Endothelial cell of umbilical vein (primary cell): ENCODE measurements around the gene ANKRD13D. TPM values are rescaled to one million over a fixed set of nuclear protein-coding genes. Genes with fewer than 3 reads are reported as not detected.

Source experiments
- BruUV-seq: library from RNA; stranded (reverse); fragments of 400-500 nt; replicated peaks from 2 replicates; lab custom pipeline; 2021; lab: Mats Ljungman, UMichigan
- CTCF ChIA-PET: fragments of 300-600, 350-600 bp; sonication (Branson Sonifier 250); formaldehyde crosslinking; loops from one replicate; lab custom pipeline; 2021; ENCODE audit warnings: antibody characterized with exemption, inconsistent platforms; lab: Charles Lee
- POLR2A ChIA-PET: fragments of 300-600, 350-600 bp; sonication (Branson Sonifier 250); formaldehyde crosslinking; loops from one replicate; lab custom pipeline; 2021; ENCODE audit warnings: antibody characterized with exemption, inconsistent platforms; lab: Charles Lee
- DNase-seq: peaks from one replicate; pipeline ENCODE4 v3.0.0-alpha.2; 2011; ENCODE audit warnings: low read depth, low spot score
- FAIRE-seq: peaks from 2 replicates; lab custom pipeline; 2011; peaks lifted over from hg19 to GRCh38; lab: Jason Lieb, UNC
- H2AFZ ChIP-seq: 2 replicates; pipeline ENCODE4 v1.6.0; 2012; ENCODE audit warnings: low read depth, low read length, control low read depth, inconsistent platforms
- H3K27ac ChIP-seq: 2 replicates; pipeline ENCODE4 v1.5.1; 2011; ENCODE audit warnings: low read depth, mild to moderate bottlenecking, control low read depth, low read length, moderate library complexity; ENCODE audit not compliant: insufficient read depth
- H3K27me3 ChIP-seq, 2 experiments: 2 replicates each; pipeline versions ENCODE4 v1.6.0 to v1.6.1; 2011; ENCODE audit warnings: low read length in 2 of 2, mixed read lengths in 1 of 2; ENCODE audit not compliant: control insufficient read depth in 2 of 2, insufficient read depth in 2 of 2
- H3K36me3 ChIP-seq, 2 experiments: 2 replicates in 1 of 2; 3 replicates in 1 of 2; pipeline ENCODE4 v1.5.1; 2011; ENCODE audit warnings: low read length in 2 of 2, mild to moderate bottlenecking in 1 of 2, moderate library complexity in 1 of 2; ENCODE audit not compliant: control insufficient read depth in 2 of 2, insufficient read depth in 2 of 2; ENCODE audit errors: extremely low read depth in 1 of 2
- H3K4me1 ChIP-seq: 3 replicates; pipeline ENCODE4 v1.5.1; 2011; ENCODE audit warnings: mild to moderate bottlenecking, low read length; ENCODE audit not compliant: control insufficient read depth, insufficient read depth; ENCODE audit errors: extremely low read depth
- H3K4me2 ChIP-seq: 2 replicates; pipeline ENCODE4 v1.6.1; 2011; ENCODE audit warnings: low read length, control low read depth, mixed read lengths; ENCODE audit not compliant: insufficient read depth
- H3K4me3 ChIP-seq, 3 experiments: fragments of 200-600 bp in 1 of 3; sonication (generic), shearing (Covaris generic) in 1 of 3; replicated peaks in 1 of 3; 2 replicates each; pipeline ENCODE4 v1.5.1; 2011 to 2016; ENCODE audit warnings: control low read depth in 3 of 3, low read length in 3 of 3, mild to moderate bottlenecking in 2 of 3, inconsistent platforms in 1 of 3, low read depth in 1 of 3, moderate library complexity in 1 of 3; ENCODE audit not compliant: insufficient read depth in 1 of 3
- H3K79me2 ChIP-seq: 2 replicates; pipeline ENCODE4 v1.6.0; 2012; ENCODE audit warnings: low read length, inconsistent platforms; ENCODE audit not compliant: control insufficient read depth, insufficient read depth
- H3K9ac ChIP-seq: replicated peaks from 2 replicates; pipeline ENCODE3; 2011; ENCODE audit warnings: low read length, control low read depth; ENCODE audit not compliant: insufficient read depth; ENCODE audit errors: extremely low read depth
- H3K9me1 ChIP-seq: replicated peaks from 3 replicates; pipeline ENCODE4 v1.6.0; 2011; ENCODE audit warnings: mild to moderate bottlenecking, low read length; ENCODE audit not compliant: control insufficient read depth, insufficient read depth; ENCODE audit errors: extremely low read depth
- H3K9me3 ChIP-seq: replicated peaks from 2 replicates; pipeline ENCODE4 v1.5.1; 2012; ENCODE audit warnings: low read length, inconsistent platforms; ENCODE audit not compliant: control insufficient read depth, insufficient read depth
- H4K20me1 ChIP-seq: replicated peaks from 2 replicates; pipeline ENCODE3; 2011; ENCODE audit warnings: mild to moderate bottlenecking, low read length; ENCODE audit not compliant: control insufficient read depth, insufficient read depth; ENCODE audit errors: extremely low read depth
- CTCF ChIP-seq, 2 donors: IDR thresholded peaks; 1 replicate in 1 of 2; 2 replicates in 1 of 2; pipeline ENCODE4 v1.5.1; 2011; ENCODE audit warnings: low read length in 2 of 2, mild to moderate bottlenecking in 2 of 2, moderate library complexity in 2 of 2, control low read depth in 1 of 2, inconsistent platforms in 1 of 2, low read depth in 1 of 2; ENCODE audit not compliant: insufficient read depth in 1 of 2; ENCODE audit errors: extremely low read depth in 1 of 2
- EZH2 ChIP-seq: IDR thresholded peaks from 2 replicates; pipeline ENCODE4 v1.6.1; 2012; ENCODE audit warnings: borderline replicate concordance, low read depth, mild to moderate bottlenecking, moderate library complexity, low read length, inconsistent platforms; ENCODE audit not compliant: severe bottlenecking
- FOS ChIP-seq: IDR thresholded peaks from 2 replicates; pipeline ENCODE4 v1.6.1; 2011; ENCODE audit warnings: mild to moderate bottlenecking, low read length, moderate library complexity, borderline replicate concordance; ENCODE audit not compliant: insufficient read depth
- GATA2 ChIP-seq: IDR thresholded peaks from 2 replicates; pipeline ENCODE4 v1.7.0; 2011; ENCODE audit warnings: low read depth, mild to moderate bottlenecking, moderate library complexity, mixed read lengths, low read length; ENCODE audit not compliant: insufficient read length, insufficient read depth
- JUN ChIP-seq: IDR thresholded peaks from 2 replicates; pipeline ENCODE4 v1.6.1; 2011; ENCODE audit warnings: borderline replicate concordance, low read depth; ENCODE audit not compliant: insufficient read length, insufficient read depth
- MYC ChIP-seq: IDR thresholded peaks from one replicate; pipeline ENCODE4 v1.6.1; 2011; ENCODE audit warnings: mild to moderate bottlenecking, low read depth, low read length
- POLR2A ChIP-seq: IDR thresholded peaks from 2 replicates; pipeline ENCODE4 v1.6.1; 2012; ENCODE audit warnings: low read depth, mild to moderate bottlenecking, control low read depth, low read length
- POLR2AphosphoS5 ChIP-seq: IDR thresholded peaks from 2 replicates; pipeline ENCODE4 v1.6.1; 2012; ENCODE audit warnings: low read depth, mild to moderate bottlenecking, control low read depth, low read length, moderate library complexity; ENCODE audit not compliant: insufficient read depth
- dilution Hi-C: fragments of 300-500 bp; cut with MboI; formaldehyde crosslinking; loops from one replicate; pipeline ENCODE4 v1.15.0; 2019; ENCODE audit warnings: low sequenced_read_pairs; ENCODE audit not compliant: extremely low pct_ligation_motif_present
- intact Hi-C: fragments of 100-400 bp; cut with micrococcal nuclease; formaldehyde crosslinking; loops from one replicate; pipeline ENCODE4 v1.10.0; 2022
- polyA plus RNA-seq, 4 experiments: library from polyadenylated mRNA; depleted of rRNA in 3 of 4; stranded (reverse) in 3 of 4; unstranded in 1 of 4; fragments of >200 nt; gene quantifications; 2 replicates each; pipeline versions ENCODE4 v1.2.1 to v1.2.3, GENCODE V29; 2011 to 2012; ENCODE audit warnings: missing spikeins in 1 of 4
- total RNA-seq: library from RNA; stranded (reverse); gene quantifications from 2 replicates; pipeline ENCODE4 v1.2.3, GENCODE V29; 2021
- TF ChIP-seq, protein P1 (sequence below): IDR thresholded peaks from 2 replicates; pipeline ENCODE4 v1.6.1; 2011; ENCODE audit not compliant: insufficient read depth, insufficient read length

Gene ANKRD13D
- total and polyA plus RNA-seq, 2 donors (not counting 3 experiments of a cell fraction or from before 2014, with no cell fraction given) = 43.5 to 57.5 TPM

GRCh38 chr11:67344264-67344663 lies 55.2 kb downstream of the ANKRD13D start:
- DNase-seq (no peak), FAIRE-seq (no peak)
- Histone ChIP-seq H3K9ac (no peak overlapping the region), H3K36me3 (no peaks in the 10 kb centered on the region), H3K4me2 (no peak overlapping the region), H4K20me1 (no peaks in the 10 kb centered on the region), H3K27me3 (no peaks in the 10 kb centered on the region), H3K9me3 (no peaks in the 10 kb centered on the region), H2AFZ (no peak overlapping the region), H3K4me1 (peaks cover 7% of the 10 kb centered on the region), H3K79me2 (no peaks in the 10 kb centered on the region), H3K9me1 (no peaks in the 10 kb centered on the region), H3K27ac (no peak overlapping the region), H3K4me3 (no peak overlapping the region)
- CTCF ChIA-PET = interaction anchor here (2.6 to 6.5 kb wide), 5 partner anchors 11 to 82 kb away, joined by 15 to 119 read pairs (median 26); partner anchors contain the start of gene CLCF1
- TF ChIP-seq POLR2AphosphoS5 (no peak), GATA2 (no peak), POLR2A (no peak), FOS (no peak), JUN (no peak), CTCF (IDR thresholded peaks at IDR 0.05; ENCODE audit: extremely low read depth in 1 of 2, insufficient read depth in 1 of 2, low read depth in 1 of 2, low read length in 2 of 2) (no peak), MYC (no peak), EZH2 (no peak)
- TF ChIP-seq, protein P1, sequence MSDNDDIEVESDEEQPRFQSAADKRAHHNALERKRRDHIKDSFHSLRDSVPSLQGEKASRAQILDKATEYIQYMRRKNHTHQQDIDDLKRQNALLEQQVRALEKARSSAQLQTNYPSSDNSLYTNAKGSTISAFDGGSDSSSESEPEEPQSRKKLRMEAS = no peak
- intact Hi-C loops = no loop called here
- BruUV-seq = no TSS peak
- dilution Hi-C loops = no loop called here
- POLR2A ChIA-PET = no interaction called here
